GM19463 (cell line): ENCODE data around the gene B3GALT6.
"Not testable (repeated sequence)": the region's sequence is repeated elsewhere in the genome, so short reads cannot be mapped to it uniquely, and the experiment has no call there.

ENCODE experiments used
- ATAC-seq: cut with Tn5 transposase; IDR thresholded peaks from one replicate; pipeline ENCODE4 v1.9.1; 2021; ENCODE audit warnings: mild to moderate bottlenecking, moderate library complexity; ENCODE audit not compliant: unreplicated experiment

The B3GALT6 gene

DNA sequence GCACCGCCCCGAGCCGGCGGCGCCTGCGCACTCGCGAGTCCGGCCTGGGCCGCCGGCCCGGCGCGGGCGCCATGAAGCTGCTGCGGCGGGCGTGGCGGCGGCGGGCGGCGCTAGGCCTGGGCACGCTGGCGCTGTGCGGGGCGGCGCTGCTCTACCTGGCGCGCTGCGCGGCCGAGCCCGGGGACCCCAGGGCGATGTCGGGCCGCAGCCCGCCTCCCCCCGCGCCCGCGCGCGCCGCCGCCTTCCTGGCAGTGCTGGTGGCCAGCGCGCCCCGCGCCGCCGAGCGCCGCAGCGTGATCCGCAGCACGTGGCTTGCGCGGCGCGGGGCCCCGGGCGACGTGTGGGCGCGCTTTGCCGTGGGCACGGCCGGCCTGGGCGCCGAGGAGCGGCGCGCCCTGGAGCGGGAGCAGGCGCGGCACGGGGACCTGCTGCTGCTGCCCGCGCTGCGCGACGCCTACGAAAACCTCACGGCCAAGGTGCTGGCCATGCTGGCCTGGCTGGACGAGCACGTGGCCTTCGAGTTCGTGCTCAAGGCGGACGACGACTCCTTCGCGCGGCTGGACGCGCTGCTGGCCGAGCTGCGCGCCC lies at the start of gene B3GALT6:
Gene B3GALT6 (plus strand): TSS at position 30 of the 588 bp plus-strand sequence. CDS start 42 bp downstream, at position 72.
- peak; percentile 24 for ATAC-seq

DNA sequence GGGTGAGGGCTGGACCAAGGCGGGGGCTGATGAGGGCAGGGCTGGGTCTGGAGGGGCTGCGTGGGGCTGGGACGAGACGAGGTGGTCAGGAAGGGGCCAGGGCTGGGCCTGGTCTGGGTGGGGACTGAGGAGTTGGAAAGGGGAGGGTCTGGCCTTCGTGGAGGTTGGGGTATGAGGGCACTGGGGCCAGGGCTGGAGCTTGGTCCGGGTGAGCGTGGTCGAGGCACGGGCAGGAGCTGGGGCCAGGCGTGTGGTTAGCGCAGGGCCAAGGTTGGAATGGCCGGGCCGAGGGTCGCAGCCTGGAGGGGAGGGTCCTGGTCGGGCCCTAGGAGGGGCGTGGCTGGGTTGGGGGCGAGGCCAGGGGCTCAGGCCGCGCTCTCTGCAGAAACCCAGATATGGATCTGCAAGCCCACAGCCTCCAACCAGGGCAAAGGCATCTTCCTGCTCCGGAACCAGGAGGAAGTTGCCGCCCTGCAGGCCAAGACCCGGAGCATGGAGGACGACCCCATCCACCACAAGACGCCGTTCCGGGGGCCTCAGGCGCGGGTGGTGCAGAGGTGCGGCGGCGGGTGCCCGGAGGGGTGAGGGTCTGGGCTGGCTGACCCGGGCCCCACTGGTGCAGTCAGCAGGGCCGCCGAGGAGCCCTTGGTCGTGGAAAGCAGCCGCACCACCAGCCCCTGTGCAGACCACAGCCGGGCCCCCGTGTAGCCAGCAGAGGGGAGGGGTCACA lies 49.4 kb upstream of the B3GALT6 start:
- no peak for ATAC-seq

DNA sequence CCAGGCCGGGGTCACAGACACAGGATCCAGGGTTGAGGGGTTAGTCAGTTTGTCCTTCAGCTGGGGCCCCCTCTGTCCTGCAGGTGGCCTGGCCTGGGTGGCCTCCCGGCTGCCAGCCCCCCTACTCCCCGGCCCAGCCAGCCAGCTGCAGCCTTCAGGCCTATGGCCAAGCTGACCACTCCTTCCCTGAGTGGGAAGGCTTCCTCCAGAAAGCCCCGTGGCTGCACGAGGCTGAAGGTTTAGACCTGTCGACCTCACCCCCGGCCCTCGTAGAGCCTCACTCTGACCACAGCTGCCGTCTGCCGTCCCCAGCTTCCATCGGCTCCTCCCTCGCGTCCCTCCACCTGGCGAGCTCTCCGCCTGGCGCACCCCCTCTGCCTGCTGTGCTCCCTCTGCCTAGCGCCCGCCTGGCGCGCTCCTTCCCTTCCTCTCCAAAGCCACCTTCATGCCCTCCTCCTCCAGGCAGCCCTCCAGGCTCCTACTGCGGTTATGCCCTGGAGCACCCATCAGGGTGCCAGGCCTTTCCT lies 48.8 kb upstream of the B3GALT6 start:
- no peak for ATAC-seq

DNA sequence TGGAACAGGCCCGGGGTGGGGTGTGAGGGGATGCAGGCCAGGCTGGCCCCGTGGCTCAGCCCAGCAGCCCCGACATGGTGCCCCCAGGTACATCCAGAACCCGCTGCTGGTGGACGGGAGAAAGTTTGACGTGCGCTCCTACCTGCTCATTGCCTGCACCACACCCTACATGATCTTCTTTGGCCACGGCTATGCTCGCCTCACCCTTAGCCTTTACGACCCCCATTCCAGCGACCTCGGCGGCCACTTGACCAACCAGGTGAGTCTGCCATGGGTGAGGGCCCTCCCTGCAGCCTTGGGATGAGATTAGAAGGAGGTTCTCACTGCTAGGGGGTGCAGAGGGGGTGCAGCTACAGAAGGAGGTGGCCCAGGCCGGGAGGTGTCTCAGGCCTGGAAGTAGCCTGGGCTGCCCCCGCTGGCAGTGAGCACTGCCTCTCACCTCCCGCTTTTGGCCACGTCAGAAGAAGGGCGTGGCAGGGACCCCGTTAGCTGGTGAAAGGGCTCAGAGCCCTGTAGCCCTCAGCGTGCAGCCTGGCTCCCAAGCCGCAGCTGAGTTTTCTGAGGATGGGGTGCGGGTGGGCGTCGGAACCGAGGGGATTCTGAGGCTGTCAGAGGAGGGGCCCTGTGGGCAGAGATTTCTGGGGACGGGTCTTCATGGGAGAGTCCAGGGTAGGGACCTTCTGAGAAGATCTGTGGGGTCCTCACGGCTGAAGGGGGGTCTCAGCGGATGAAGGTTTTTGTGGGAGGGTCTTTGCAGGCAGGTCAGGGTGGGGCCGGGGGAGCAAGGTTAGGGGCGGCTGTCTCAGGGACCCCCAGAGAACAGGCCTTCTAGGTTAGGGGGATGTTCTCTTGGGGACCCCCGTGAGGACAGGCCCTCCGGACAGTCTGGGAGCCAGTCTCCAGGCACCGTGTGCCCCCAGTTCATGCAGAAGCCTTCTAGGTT lies 47.9 kb upstream of the B3GALT6 start:
- ATAC-seq = no peak

DNA sequence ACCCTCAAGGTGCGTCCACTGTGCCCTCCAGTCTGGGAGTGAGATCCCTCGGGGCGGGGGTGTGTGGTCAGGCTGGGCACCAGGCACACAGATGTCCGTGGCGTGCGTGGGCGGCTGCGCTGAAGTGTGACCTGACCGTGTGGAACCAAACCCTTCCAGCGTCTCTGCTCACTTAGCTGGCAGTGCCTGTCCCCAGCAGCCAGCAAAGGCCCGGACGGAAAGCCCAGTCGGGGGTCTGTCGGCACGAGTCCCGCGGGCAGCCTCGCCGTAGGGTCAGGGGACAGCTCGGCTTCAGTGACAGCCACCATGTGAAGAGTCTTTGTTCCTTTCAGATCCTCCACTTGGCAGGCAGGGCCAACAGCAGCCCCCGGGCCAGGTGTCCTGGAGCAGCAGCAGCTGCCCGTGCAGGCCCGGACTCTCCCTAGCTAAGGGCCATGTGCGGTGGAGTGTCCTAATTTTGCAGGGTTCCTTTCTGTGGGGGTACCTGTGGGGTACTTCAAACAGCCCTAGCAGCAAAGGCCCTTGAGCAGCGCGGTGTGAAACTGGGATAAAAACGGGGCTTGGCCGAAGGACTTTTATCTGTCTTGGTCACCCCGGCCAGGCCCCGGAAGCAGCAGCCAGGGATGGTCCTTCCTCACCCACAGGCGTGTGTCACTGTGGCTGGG lies 46.8 kb upstream of the B3GALT6 start:
- no peak for ATAC-seq

DNA sequence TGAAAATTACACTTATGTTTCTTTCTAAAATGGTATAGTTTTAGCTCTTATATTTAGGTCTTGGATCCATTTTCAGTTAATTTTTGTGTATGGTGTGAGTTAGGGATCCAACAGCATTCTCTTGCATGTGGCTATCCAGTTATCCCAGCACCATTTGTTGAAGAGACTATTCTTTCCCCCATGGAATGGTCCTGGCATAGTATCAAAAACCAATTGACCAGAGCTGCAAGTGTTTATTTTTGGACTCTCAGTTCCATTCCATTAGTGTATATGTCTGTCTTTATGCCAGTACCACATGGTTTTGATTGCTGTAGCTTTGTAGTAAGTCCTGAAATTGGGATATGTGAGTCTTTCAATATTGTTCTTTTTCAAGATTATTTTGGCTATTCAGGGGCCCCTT lies 44.1 kb upstream of the B3GALT6 start:
- no peak for ATAC-seq

DNA sequence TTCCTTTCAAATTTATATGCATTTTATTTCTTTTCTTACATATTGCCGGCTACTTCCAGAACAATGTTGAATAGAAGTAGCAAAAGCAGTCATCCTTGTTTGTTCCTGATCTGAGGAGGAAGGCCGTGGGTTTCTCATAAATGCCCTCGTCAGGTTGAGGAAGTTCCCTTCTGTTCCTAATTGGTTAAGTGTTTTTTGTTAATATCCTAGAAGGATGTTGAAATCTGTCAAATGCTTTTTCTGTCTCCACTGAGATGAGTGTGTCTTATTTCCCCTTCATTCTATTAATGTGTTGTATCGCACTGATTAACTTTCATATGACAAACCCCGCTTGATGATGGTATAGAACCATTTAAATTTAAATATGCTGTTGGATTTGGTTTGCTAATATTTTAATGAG lies 42.9 kb upstream of the B3GALT6 start:
- ATAC-seq = no peak

DNA sequence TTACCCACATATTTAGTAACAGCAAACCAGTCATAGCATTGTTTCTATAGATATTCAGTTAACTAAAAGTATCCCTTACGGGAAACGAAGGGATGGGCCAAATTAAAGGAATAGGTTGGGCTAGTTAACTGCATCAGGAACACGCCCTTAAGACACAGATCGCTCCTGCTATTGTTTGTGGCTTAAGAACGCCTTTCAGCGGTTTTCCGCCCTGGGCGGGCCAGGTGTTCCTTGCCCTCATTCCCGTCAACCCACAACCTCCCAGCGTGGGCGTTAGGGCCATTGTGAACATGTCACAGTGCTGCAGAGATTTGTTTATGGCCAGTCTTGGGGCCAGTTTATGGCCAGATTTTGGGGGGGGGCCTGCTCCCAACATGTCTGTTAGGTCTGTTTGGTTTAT lies 40.3 kb upstream of the B3GALT6 start:
- no peak for ATAC-seq

DNA sequence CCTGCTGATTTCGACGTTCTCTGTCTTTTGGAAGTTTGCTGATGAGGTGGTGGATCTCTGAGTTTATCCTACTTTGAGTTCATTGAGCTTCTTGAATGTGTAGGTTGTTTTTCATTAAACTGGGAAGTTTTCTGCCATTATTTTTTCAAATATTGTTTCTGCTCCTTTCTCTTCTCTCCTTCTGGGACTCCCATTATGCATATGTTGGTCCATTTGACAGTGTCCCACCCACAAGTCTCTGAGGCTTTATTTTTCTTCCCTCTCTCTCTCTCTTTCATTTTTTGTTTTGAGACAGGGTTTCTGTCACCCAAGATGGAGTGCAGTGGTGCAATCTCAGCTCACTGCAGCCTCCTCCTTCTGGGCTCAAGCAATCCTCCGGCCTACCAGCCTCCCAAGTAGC lies 37.3 kb upstream of the B3GALT6 start:
- no peak for ATAC-seq

DNA sequence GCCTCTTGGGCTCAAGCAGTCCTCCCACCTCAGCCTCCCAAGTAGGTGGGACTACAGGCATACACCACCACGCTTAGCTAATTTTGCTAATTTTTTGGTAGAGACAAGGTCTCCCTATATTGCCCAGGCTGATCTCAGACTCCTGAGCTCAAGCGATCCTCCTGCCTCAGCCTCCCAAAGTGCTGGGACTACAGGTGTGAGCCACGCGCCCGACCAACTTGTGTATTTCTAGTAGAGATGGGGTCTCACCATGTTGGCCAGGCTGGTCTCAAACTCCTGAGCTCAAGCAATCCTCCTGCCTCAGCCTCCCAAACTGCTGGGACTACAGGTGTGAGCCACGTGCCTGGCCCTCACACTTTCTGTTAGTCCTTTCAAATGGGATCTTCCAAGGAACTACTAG lies 36.3 kb upstream of the B3GALT6 start:
- not testable (repeated sequence) for ATAC-seq

DNA sequence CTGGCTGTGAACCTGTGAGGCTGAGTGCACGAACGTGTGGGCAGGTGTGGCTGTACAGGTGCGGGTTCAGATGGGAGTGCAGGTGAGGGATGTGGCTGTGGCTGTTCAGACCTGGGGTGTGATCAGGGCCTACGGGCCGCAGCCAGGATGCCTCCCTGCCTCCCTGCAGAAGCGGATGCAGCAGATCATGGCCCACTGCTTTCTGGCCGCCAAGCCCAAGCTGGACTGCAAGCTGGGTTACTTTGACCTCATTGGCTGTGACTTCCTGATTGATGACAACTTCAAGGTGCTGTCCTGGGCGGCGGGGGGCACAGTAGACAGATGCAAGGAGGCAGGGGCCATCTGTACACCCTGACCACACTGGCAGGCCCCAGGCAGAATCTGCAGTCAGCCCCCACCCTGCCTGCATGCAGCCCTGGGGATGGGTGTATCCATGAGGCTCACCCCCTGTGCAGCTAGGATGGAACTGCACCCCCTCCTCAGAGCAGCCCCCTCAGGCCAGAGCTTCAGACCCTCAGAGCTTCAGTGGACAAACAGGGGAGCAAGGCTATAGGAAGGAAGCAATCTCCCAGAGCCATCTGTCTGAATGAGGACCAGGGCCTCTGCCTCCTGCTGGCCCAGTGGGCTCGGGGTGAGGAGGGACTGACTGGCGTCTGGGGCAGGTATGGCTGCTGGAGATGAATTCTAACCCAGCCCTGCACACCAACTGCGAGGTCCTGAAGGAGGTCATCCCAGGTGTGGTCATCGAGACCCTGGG lies 35.4 kb upstream of the B3GALT6 start:
- no peak for ATAC-seq

DNA sequence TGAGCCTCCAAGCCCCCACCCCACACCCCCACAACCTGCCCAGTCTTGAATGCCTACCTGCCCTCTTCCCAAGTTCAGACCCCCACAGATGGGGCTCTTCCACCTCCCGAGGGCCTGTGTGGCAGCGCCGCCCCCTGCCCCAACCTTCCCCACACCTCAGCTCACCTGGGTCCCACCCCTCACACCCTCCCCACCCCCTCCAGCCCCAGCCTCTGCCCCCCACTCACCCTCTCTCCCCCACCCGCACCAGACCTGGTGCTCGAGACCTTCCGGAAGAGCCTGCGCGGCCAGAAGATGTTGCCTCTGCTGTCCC lies 34.9 kb upstream of the B3GALT6 start:
- no peak for ATAC-seq

DNA sequence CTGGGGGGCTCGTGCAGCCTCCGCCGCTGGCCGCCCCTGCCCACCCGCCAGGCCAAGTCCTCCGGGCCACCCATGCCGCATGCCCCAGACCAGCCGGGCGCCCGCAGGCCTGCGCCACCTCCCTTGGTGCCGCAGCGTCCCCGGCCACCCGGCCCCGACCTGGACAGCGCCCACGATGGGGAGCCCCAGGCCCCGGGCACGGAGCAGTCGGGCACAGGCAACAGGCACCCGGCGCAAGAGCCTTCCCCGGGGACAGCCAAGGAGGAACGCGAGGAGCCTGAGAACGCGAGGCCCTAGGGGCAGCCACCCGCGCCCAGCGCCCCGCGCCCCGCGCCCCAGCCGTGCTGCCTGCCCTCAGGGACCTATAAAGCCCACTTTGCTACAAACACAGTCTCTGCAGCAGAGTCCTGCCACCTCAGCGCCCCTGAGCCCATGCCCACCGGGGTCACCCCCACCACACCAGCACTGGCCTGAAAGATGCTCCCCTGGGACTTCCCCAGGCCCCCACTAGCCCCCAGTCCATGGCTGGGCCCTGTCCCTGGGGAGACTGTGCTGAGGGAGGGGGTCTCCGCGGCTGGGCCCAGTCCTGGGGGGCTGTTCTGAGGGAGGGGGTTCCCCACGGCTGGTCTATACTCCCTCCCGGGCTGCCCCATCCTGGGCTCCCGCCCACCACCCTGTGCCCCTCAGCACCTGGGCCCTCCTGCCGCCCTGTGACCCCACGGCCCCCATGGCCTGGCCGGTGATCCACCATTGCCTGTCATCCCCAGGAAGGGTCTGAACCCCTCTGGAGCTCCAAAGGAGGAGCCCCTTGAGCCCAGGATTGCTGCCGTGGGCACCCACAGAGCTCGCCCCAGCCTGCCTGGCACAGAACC lies 34.2 kb upstream of the B3GALT6 start:
- no peak for ATAC-seq

DNA sequence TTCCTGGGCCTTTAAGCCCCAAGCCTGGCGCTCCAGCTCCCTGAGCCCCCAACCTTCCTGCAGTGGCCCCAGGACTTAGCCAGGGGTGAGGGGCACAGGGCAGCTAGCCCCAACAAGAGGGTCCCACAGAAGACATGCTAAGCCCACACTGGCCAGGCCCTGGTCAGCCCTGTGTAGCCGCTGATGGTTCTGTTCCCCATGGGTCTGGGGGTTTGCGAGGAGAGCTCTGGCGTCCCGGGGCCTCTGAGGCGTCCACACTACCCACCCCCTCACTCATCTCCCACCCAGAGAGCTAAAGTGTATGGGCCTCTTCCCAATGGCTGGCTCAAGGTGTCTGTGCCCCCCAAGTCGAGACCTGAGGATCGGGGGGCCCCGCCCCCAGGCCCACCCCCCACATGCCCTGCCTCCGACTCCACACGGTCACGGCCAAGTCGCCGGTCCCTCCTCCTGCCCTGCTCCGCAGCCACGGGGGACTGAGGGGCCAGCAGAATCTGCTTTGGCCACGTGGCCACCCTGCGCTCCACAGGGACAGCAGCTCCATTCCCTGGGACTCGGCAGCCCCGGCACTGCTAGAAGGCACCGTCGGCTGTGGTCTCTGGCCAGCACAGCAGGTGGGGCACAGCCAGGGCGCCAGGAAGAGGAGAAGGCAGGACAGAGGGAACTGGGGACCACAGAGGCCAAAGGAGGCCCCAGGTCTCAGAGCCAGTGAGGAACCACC lies 33.5 kb upstream of the B3GALT6 start:
- ATAC-seq = no peak

DNA sequence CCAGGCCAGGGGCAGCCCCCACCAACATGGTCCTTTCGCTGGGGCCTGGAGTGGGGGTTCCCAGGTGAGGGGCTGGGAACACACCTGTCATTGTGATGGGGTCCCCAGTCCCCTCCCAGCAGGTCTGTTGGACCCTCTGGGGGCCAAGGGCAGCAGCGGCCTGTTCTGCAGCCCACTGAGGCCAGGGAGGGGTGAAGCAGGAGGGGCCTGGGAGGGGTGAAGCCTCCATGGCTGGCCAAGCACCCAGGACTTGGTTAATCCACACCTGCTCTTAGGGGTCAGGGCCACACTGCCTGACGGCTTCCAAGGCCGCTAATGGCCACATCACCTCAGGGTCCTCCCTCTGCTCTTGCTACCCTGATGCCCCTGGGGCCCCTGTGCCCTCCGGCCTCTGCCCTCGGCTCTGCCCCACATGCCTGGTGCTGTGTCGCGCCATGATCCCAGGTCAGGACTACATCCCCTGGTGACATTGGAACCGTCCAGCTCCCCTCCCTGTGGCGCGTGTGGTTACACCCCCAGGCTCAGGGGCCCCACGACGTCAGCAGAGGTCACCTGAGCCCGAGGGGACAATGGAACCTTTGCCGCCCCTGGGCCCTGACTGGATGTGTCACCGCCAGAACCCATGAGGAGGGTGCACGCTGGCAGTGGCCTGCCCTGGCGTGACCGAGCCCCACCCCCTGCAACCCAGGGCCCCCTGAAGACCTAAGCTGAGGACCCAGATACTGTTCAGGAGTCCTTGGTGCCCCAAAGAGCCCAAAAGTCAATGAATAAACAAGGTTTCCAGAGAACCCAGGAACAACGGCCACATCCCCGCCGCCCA lies 32.7 kb upstream of the B3GALT6 start:
- ATAC-seq = no peak

DNA sequence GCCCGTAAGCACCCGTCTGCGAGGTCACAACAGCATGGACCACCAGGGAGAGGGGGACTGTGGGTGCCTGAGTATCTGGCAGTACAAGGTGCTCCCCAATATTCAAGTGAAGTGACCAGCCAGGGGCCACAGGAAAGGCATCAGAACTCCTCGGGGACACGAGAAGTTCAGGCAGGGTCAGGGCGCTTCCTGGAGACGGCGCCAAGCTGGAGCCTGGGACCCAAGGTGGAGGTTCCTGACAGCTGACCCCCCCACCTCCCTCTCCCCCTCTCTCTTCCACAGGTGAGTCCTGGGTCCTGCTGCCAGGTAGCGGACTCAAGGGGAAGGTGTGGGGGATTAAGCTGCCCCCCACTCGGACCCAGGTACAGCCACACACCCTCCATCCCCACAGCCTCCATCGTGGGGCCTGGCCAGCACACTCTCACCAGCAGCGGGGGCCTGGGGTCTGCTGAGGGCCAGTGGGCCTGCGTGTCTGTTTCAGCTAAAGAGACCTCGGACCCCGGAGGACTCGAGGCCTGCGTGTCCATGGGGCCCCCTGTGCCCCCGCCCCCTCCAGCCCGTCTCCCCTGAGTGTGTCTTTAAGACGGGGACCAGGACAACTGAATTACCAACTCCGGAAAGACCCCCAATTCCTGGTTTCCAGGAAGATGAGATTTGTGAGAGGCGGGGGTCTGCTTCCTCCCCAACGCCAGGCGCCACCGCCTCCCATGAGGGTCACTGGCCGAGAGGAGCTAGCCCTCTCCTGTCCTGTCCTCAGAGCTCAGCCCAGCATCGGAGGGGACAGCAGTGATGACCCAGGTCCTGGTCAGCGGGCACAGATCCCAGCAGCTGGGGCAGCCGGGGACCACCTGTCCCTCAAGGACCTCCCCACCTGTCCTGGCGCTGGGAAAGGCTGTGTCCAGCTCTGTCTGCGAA lies 31.8 kb upstream of the B3GALT6 start:
- no peak for ATAC-seq
